Renal cortical epithelial cell (primary cell): ENCODE results near the gene SCYL3. TPM values are rescaled to one million over a fixed set of nuclear protein-coding genes. Genes with fewer than 3 reads are reported as not detected.

Source experiments
- DNase-seq: peaks from one replicate; pipeline ENCODE4 v3.0.0-alpha.2; 2011; ENCODE audit warnings: low read depth
- total RNA-seq: library from RNA; depleted of rRNA; stranded (reverse); fragments of >200 nt; gene quantifications from 2 replicates; pipeline ENCODE4 v1.2.3, GENCODE V29; 2014

The SCYL3 gene
- total RNA-seq, 1 donor from 2014 or later = 10.3 TPM

DNA sequence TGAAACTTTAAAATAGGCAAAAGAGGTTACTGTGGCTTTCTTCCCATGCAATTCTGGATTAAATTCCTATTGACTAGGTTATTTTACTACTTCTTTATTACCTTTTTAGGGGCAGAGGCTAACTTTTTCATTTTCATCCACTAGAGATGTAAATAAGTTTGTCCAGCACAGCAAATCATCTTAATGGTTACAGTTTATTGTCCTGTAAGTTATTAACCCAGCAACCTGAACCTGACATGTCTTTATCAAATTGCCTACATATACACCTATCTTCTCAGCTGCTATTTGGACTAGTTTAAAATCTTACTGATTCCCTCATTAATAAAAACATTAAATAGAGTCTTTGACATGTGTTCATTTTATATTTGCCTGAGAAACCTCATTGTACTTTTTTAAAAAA lies 6.9 kb upstream of the SCYL3 start:
- DNase-seq = no peak

DNA sequence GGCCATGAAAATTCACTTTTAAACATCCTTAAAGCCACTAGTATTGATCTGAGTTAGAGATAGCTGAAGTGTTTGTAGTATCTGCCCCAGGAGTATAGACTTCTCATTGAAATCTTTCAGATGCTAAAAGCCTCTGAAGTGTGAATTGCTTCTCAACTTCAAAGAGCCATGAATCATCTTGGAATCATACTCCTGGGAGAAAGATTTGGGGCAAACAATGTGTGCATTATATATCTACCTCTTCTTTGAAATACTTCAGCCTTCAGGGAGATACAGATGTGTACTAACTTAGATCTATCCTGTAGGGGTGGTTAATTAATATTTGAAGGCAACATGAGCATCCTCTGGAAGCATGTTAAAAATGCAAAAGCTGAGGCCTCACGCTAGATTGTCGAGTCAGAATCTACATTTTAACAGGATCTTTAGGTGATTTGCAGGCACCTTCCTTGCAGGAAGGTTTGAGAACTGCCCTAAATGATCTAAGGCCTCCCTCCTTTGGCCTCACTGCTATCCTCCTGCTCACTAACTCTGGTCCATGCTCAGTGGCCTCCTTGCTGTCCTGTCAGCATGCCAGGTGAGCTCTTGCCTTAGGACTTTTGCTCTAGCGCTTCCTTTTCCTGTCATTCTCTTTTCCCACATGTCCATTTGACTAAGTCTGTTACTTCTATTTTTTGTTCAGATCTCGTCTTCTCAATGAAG lies 6.0 kb upstream of the SCYL3 start:
- DNase-seq = no peak

DNA sequence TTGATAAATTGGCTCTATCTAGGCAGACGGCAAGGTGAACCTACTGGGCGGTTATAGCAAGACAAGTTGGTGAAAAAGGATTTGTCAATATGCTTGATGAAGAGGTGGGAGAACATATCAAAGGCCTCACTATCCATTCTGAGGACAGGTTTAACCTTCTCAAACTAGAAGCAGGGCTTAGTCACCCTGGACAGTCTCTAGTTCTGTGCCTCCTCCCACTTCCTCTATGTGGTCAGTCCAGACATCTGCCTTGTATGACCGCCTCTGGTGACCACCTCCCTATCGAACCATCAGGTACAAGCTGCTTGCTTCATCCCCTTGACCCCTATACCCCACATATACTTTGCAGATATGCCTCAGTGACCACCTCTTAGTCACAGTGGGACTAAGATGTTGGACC lies 2.3 kb upstream of the SCYL3 start:
- DNase-seq = no peak

DNA sequence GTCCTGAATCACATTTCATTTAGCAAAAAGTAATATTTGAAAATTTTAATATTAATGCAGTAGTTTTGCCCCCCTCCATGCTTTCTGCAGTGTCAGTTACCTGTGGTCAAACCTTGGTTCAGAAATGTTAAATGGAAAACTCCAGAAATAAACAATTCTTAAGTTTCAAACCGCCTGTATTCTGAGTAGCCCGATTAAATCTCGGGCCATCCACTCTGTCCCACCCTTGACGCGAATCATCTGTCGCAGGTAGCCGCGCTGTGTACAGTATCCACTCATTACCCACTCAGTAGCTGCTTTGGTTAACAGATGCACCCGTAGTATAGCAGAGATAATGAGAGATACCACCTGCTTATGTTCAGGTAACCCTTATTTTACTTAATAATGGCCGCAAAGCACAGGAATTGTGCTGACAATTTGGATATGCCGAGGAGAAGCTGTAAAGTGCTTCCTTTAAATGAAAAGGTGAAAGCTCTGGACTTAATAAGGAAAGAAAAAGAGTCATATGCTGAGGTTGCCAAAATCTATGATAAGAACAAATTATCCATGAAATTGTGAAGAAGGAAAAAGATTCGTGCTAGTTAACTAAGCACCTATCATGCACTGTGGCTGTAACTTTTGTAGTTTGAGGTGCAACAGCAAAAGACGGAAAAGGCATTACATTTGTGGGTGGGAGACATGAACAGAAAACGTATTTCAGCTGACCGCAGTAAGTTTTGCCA lies 889 bp upstream of the SCYL3 start:
- no peak for DNase-seq

DNA sequence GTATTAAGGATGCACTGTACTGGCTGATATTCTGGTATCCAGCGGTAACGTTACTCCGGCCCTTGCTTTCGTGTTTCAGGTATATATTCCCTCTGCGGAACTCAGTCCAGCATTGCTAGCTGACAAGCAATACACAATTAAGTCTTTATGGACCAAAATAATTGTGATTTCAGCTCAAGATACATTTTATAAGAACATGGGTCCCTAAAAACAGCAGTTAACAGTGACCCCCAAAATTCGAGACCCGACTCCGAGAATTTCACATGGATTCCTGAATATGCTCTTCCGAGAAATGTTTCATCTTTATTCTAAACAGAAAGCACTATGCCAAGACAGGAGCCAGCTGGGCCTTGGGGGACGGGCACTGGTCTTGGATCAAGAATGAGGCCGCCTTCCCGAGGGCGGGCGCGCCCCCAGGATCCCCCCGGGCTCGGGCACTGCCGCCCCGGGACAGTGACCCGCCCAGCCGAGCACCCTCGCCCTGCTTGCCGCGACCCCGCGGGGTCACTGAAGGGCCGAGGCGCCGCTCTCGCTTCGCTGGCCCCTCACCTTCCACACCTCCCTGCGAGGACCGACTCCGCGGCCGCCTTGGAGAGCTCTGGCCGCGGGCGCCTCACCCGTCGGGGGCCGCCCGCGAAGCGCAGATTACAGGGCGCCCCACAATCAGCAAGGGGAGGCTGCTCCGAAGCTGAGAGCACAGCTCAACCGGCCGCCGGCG lies 610 bp downstream of the SCYL3 start:
- DNase-seq = no peak

DNA sequence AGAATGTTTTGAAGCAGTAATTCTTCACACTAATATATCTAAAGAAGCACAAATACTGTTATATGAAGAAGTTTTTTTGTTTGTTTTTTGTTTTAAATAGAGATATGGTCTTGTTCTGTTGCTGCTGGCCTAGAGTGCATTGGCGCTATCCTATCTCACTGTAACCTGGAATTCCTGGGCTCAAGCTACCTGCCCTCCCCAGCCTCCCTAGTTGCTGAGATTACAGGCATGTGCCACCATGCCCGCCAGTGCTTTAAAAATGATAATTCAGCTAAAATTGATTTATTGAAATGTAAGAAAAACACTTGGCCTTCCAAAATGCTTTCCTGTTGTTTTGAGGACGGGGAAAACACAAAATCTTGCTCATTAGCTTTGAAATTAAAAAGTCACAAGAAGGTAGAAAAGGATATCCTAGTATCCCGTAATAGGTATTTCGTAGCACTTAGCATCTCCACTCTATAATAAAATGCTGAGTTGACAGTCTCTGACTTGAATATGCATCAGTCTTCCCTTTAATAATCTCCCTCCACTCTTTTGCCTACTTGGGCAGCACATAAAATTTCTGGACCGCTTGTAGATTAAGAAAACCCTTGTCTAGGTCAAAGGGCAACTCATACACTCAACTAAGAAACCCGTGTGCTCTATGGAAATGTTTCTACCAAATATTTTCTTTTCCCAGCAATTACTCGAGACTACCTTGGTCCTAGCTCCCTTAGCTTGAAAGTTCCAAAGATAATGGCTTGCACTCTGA lies 1.3 kb downstream of the SCYL3 start:
- no peak for DNase-seq

DNA sequence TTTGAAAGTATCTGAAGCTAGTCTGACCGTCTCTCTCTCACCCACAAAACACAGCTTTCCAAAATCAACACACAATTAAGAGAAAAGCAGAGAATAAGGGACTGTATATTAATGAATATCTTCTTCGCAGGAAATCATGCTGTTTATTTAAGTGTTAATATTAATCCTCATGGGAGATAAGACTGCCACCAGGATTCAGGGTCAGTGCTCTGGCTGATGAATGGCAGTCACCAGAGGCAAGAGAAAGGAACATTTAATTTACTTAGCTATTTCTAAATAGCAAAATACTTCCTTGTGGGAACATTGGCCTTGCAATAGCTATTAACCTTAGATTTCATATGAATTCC lies 2.2 kb downstream of the SCYL3 start:
- no peak for DNase-seq

DNA sequence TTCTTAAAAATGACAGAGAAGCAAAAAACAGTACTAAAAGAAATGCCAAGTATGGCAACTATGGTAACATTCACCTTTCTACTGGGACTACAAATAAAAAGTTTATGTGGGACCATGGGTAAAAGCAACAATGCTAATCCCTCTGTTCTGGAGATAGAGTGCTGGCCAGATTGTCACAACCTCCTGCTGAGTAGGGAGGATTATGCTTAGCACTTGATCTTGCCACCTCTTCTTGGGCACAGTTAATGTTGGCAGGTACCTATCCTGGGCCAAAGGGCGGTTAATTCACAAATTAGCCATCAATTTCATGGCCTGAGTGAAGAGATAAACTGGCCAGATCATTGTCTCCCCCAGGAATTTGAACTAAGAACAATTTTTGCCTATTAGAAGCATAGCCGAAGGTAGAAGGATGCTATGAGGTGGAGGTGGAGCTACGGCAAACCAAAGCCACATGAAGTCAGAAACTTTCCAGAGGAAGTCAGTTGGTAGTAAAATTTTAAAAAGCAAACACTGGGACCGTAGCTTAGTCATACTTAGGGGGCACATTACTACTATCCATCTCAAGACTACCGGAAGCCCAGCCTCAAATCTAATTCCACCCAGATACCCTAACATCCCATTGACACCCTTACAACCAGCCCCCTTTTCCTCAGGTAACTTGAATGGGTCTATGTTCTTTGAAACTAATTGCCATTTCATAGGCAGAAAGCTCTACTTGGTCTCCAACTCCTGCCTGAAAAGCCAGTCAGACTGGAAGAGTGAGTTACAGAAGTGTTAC lies 2.7 kb downstream of the SCYL3 start:
- peak; percentile 34 for DNase-seq

DNA sequence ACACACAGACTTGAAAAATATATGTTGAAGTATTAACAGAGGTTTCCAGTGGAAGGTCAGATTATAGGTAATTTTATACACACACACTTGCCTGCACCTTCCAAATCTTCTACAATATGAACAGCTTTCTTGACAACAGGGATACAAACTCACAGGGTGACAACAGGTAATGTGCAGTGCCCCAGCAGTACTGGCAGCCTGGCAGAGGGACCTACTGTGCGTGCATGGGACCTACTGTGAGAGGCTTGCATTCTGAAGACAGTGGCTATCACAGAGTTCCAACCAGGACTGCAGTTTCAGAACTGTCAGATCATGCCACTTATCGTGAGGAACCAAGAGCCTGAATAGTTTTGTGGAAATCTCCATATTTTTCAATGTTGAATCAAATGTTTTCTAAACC lies 3.8 kb downstream of the SCYL3 start:
- DNase-seq = no peak

DNA sequence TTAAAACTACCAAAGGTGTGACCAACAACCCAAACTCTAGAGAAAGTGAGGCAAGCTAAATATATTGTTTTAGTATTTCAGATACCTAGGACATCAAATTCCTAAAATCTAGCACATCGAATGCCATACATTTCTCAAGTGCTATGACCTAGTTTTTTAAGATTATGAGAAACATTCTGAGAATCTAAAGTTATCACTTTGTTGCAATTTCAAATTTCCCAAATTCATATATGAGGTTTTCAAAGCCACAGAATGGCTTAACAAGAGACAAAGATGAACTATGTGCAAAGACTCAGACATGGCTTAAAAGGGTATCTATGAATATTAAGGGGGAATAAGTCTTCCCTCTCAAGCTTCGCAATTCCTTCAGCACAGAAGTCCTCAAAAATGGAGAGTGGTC lies 6.8 kb downstream of the SCYL3 start:
- DNase-seq = no peak

DNA sequence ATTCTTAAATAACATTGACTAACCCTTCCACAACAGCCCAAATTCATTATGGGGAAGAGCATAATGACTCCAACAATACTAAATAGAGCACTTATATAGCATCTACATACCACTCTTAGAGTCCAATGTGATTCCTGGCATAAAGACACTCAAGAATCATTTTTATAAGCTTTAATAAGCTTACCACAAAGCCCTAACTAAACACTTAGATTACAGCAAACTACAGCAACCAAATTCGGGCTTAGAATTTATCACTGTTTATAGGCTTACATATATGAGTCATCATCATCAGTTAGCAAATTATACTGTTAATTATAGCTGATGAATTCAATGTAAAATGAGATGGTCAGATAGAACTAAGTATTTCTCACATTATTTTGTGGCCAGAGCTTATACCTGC lies 7.3 kb downstream of the SCYL3 start:
- no peak for DNase-seq

DNA sequence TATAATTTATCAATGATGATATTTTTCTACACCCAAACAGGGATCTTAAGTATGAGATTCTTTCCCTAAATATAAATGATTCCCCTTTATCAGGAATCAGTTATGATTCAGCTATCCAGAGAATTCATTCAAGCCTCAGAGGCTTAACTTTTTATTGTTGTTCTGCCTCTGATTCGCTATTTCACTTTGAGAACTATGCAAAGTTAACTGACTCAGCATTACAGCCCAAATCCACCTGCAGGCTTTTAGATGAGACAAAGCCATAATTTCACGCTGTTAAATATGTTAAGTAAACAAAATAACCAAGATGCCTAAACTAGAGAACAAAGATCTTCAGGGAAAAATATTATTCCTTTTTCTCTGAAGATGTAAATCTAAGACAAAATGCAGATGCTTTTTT lies 8.5 kb downstream of the SCYL3 start:
- DNase-seq = peak; percentile 29

DNA sequence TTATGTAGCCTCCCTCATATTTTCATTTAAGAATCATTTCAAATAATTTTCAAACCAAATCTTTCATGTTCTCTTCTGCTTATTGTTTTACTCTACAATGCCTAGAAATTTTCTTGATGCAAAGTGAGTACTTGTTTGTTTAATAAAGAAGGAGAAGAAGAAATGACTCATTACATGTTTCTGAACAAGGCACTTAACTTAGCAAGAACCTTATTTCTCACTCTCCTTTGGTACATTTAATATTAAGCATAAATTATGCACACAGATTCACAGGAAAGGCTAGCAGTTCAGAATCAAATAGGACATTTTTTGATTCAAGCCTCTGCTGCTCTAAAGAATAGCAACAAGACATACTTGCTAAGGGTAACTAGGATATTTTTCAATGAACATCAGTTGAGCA lies 9.1 kb downstream of the SCYL3 start:
- peak; percentile 66 for DNase-seq

DNA sequence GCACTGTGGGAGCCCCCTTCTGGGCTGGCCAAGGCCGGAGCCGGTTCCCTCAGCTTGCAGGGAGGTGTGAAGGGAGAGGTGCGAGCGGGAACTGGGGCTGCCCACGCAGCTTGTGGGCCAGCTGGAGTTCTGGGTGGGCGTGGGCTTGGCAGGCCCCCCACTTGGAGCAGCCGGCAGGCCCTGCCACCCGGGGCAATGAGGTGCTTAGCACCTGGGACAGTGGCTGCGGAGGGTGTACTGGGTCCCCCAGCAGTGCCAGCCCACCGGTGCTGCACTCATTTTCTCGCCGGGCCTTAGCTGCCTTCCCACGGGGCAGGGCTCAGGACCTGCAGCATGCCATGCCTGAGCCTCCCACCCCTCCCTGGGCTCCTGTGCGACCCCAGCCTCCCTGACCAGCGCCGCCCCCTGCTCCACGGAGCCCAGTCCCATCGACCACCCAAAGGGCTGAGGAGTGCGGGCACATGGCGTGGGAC lies 11.6 kb downstream of the SCYL3 start:
- DNase-seq = no peak

DNA sequence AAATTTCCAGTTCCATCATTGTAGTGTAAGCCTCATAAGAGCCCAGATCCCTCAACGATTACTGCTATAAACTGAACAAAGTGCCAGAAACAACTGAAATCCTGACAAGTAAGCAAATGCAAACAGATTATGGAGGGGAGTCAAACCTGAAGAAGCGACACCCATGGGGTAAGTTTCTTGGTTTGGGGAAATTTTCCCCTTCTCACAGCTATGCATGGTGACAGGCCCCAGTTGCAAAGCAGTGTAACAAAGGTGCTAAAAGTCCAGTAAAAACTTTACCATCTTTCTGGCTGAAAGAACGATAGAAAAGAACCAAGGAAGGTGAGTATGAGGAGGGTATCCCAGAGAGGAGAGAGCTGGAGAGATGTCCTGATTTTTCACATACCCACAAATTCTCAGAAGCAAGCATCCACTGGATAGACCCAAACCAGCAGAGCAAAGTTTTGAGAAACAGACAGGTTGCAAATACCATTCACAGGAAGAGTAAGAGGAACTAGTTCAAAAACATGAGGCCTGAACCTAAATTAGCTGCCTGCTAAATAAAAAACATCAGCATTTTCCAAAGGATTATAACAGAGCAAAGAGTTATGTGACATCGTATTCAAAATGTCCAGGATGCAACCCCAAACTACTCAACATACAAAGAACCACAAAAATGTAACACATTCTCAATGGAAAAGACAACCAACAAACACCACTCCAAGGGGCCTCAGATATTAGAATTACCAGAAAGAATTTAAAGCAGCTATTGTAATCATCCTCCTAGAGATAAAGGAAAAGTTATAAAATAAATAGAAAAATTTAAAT lies 14.5 kb downstream of the SCYL3 start:
- no peak for DNase-seq

DNA sequence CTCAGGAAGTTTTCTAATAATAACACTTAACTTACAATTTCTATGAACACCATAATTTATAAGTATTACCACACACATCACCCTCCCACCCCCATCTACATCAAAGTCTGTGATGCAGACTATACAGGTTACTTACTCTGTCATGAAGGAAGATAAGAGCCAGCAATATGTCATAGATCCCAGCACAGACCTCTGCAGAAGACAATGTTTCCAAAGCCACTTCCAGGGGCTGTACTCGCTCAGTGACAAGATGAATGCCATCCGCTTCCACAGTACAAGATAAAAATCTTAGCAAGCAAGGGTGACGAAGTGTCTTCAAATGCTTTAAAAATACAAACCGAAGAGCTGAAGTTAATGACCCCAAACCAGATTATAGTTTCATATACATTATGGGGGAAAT lies 15.2 kb downstream of the SCYL3 start:
- DNase-seq = no peak

DNA sequence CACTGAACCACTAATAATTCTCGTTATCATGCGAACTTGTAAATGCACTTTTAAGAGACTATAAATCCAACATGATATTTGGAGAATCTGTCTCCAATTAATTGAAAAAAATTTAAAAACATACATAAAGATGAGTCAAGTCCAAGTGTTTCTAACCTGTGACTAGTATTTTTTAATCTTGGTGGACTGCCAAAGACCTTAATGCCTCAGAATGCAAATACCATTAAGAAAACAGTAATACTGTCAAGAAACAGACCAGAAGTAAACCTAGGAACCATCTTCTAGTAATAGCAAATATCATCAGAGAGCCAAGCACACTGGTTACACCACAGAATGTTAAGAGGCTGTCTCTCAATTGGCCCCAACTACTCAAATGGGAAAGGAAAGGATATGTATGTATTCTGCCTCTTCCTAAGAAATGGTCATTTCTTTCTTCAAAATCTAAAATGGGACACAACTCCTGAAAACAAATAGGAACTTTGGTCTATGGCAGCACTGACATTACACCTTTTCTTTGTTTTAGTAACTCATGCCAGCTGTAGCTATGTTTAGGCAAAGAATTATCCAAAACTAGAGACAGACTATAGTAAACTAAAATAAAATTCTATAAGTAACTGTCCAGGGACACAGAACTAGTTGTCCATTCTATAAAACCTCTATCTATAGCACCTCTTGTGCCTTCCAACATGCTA lies 15.8 kb downstream of the SCYL3 start:
- DNase-seq = no peak

DNA sequence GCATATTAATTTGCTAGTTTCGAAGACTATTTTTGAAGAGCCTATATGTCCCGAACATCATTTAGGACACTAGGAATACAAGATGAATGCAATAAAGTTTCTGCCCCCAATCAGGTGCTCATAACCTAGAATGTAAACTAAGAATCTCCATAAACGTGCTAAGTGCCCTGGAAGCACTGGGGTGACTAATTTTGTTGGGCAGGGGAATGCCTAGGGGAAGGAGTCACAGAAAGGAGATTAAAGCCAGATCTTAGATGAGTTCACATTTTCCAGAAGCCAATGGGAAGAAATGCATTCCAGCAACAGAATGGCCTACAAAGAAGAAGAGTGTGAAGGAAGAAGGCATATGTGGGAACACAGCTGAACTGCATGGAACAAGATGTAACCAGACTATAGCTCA lies 19.5 kb downstream of the SCYL3 start:
- peak; percentile 36 for DNase-seq

DNA sequence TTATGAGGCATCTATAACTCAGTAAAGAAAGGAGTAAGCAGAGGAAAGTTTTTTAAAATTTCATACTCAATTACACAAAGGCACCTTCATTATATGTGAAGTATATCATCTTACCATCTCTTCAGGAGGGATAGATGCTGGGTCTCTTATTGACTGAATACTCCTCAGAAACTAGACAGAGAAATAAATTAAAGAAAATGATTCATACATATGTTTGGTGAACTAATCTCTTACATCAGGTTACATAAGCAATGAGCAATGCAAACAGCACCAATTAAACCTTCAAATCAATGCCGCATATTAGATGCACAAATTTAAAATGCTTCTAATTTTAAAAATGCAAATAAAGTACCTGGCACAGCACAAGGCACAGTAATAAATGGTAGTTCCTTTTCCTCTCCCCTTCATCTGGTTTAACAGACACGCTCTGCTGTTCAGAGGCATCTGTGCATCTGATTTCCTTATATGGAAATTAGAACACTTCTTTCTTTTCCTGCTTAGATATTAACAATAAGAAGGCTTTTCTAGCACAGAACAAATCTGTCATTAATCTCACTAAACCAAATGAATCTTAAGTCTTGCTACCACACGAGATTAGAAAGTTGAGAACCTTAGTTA lies 20.0 kb downstream of the SCYL3 start:
- no peak for DNase-seq

DNA sequence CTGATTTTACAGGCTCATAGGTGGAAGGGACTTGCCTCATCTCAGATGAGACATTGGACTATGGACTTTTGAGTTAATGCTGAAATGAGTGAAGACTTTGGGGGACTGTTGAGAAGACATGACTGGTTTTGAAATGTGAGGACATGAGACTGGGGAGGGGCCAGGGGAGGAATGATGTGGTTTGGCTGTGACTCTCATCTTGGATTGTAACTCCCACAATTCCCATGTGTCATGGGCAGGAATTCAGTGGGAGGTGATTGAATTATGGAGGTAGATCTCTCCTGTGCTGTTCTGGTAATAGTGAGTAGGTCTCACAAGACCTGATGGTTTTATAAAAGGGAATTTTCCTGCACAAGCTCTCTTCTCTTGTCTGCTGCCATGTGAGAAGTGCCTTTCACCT lies 20.8 kb downstream of the SCYL3 start:
- DNase-seq = no peak
